K562 (cell line): ENCODE results near the gene ZNF775. TPM values are rescaled to one million over a fixed set of nuclear protein-coding genes. Genes with fewer than 3 reads are reported as not detected.

Source experiments
- EP300 ChIP-seq: IDR thresholded peaks from 2 replicates; pipeline ENCODE4 v1.6.1; 2012; ENCODE audit warnings: low read length, improper control_type of control experiment
- FOXA3 ChIP-seq, 2 experiments: fragments of 450-650 bp in 1 of 2; sonication (generic) in 1 of 2; formaldehyde crosslinking; IDR thresholded peaks in 1 of 2; conservative IDR thresholded peaks in 1 of 2; 2 replicates each; pipeline versions ENCODE4 v1.4.0 to v1.8.0; 2020 to 2022; ENCODE audit warnings: mild to moderate bottlenecking in 2 of 2, missing genetic modification reagents in 1 of 2
- HCFC1 ChIP-seq: IDR thresholded peaks from 2 replicates; pipeline ENCODE4 v1.6.1; 2012; ENCODE audit warnings: low read depth, low read length, improper control_type of control experiment
- MBD2 ChIP-seq: sonication (generic); IDR thresholded peaks from 2 replicates; pipeline ENCODE4 v1.6.1; 2016; ENCODE audit warnings: low read depth, borderline replicate concordance
- NR4A1 ChIP-seq, 2 experiments: fragments of 250-450 bp in 1 of 2; fragments of 450-650 bp in 1 of 2; sonication (Bioruptor Pico) in 1 of 2; IDR thresholded peaks; 2 replicates each; pipeline versions ENCODE4 v1.4.0 to v1.6.1; 2016 to 2020; ENCODE audit warnings: mild to moderate bottlenecking in 2 of 2, missing compliant biosample characterization in 1 of 2, missing genetic modification characterization in 1 of 2, moderate library complexity in 1 of 2
- POLR2A ChIP-seq: fragments of 450-650 bp; conservative IDR thresholded peaks from 2 replicates; pipeline ENCODE4 v1.6.1; 2016
- RFX7 ChIP-seq: fragments of 250-450 bp; sonication (Bioruptor Pico); IDR thresholded peaks from 2 replicates; pipeline ENCODE4 v1.5.1; 2021; ENCODE audit warnings: mild to moderate bottlenecking
- TCF7 ChIP-seq: sonication (generic); IDR thresholded peaks from 2 replicates; pipeline ENCODE4 v1.6.1; 2016; ENCODE audit warnings: antibody characterized with exemption, borderline replicate concordance
- ZFP30 ChIP-seq: fragments of 250-450 bp; sonication (Bioruptor Pico); IDR thresholded peaks from 2 replicates; pipeline ENCODE4 v1.8.0; 2022; ENCODE audit warnings: moderate library complexity, mild to moderate bottlenecking, inconsistent platforms, borderline replicate concordance
- ZNF239 ChIP-seq: fragments of 250-450 bp; sonication (Bioruptor Pico); IDR thresholded peaks from 2 replicates; pipeline ENCODE4 v1.4.0; 2020; ENCODE audit warnings: mild to moderate bottlenecking
- ZNF583 ChIP-seq: fragments of 250-450 bp; sonication (Bioruptor Pico); IDR thresholded peaks from 2 replicates; pipeline ENCODE4 v1.4.0; 2020
- polyA plus RNA-seq, 8 experiments: library from polyadenylated mRNA; depleted of rRNA in 4 of 8; stranded (reverse) in 5 of 8; unstranded in 3 of 8; fragments of >200 nt; fragmentation: Nextera tagmentation in 2 of 8; fragmentation: Illumina TruSeq in 1 of 8; extraction: Ambion mirVana in 2 of 8; extraction: Trizol in 1 of 8; gene quantifications; 2 replicates each; pipeline versions ENCODE4 v1.2.1 to v1.2.3, GENCODE V29; 2011 to 2014; ENCODE audit warnings: inconsistent platforms in 1 of 8, missing spikeins in 1 of 8
- total RNA-seq, 7 experiments: library from RNA; depleted of rRNA in 6 of 7; stranded (reverse); fragments of >200 nt in 6 of 7; fragmentation: Illumina TruSeq in 2 of 7; extraction: Trizol in 2 of 7; gene quantifications; 2 replicates each; pipeline versions ENCODE4 v1.2.1 to v1.2.3, GENCODE V29; 2011 to 2021; ENCODE audit warnings: low replicate concordance in 1 of 7
- TF ChIP-seq, protein P1 (sequence below): fragments of 250-450 bp; sonication (Bioruptor Pico); IDR thresholded peaks from 2 replicates; pipeline ENCODE4 v1.4.0; 2020
- TF ChIP-seq, protein P2 (sequence below): fragments of 450-650 bp; IDR thresholded peaks from 2 replicates; pipeline ENCODE4 v1.6.1; 2016; ENCODE audit warnings: missing biosample characterization, missing genetic modification characterization
- TF ChIP-seq, protein P3 (sequence below), 2 experiments: fragments of 450-650 bp in 1 of 2; sonication (generic) in 1 of 2; formaldehyde crosslinking in 1 of 2; IDR thresholded peaks in 1 of 2; conservative IDR thresholded peaks in 1 of 2; 2 replicates each; pipeline versions ENCODE4 v1.6.1 to v1.8.1; 2016 to 2023; ENCODE audit warnings: mild to moderate bottlenecking in 2 of 2, moderate library complexity in 2 of 2, inconsistent platforms in 1 of 2, missing genetic modification reagents in 1 of 2
- TF ChIP-seq, protein P4 (sequence below): sonication (generic); formaldehyde crosslinking; IDR thresholded peaks from 2 replicates; pipeline ENCODE4 v1.8.0; 2022; ENCODE audit warnings: mild to moderate bottlenecking, missing genetic modification reagents
- TF ChIP-seq, protein P5 (sequence below): sonication (generic); formaldehyde crosslinking; IDR thresholded peaks from 2 replicates; pipeline ENCODE4 v1.8.0; 2022; ENCODE audit warnings: mild to moderate bottlenecking, missing genetic modification reagents
- TF ChIP-seq, protein P6 (sequence below), 2 experiments: fragments of 450-650 bp; IDR thresholded peaks; 2 replicates each; pipeline ENCODE4 v1.6.1; 2016

ZNF775 gene
- total and polyA plus RNA-seq, 9 of the 15 experiments (the other 6 are each of a cell fraction or from before 2014, with no cell fraction given): 0.04 to 18.7 (median 4.9) TPM

DNA sequence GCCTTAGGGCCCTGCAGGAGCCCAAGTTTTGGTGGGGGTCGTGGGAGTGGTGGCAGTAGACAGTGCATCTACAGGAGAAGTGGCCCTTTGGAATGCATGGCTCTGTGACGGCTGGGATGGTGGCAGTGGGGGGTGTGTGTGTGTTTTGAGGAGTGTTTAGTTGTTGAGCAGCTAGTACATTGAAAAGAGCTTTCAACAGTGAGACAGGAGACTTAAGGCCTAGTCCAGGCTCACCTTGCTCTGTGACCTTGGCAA lies 27.1 kb downstream of the ZNF775 start (continued):
- TF ChIP-seq, protein P1, sequence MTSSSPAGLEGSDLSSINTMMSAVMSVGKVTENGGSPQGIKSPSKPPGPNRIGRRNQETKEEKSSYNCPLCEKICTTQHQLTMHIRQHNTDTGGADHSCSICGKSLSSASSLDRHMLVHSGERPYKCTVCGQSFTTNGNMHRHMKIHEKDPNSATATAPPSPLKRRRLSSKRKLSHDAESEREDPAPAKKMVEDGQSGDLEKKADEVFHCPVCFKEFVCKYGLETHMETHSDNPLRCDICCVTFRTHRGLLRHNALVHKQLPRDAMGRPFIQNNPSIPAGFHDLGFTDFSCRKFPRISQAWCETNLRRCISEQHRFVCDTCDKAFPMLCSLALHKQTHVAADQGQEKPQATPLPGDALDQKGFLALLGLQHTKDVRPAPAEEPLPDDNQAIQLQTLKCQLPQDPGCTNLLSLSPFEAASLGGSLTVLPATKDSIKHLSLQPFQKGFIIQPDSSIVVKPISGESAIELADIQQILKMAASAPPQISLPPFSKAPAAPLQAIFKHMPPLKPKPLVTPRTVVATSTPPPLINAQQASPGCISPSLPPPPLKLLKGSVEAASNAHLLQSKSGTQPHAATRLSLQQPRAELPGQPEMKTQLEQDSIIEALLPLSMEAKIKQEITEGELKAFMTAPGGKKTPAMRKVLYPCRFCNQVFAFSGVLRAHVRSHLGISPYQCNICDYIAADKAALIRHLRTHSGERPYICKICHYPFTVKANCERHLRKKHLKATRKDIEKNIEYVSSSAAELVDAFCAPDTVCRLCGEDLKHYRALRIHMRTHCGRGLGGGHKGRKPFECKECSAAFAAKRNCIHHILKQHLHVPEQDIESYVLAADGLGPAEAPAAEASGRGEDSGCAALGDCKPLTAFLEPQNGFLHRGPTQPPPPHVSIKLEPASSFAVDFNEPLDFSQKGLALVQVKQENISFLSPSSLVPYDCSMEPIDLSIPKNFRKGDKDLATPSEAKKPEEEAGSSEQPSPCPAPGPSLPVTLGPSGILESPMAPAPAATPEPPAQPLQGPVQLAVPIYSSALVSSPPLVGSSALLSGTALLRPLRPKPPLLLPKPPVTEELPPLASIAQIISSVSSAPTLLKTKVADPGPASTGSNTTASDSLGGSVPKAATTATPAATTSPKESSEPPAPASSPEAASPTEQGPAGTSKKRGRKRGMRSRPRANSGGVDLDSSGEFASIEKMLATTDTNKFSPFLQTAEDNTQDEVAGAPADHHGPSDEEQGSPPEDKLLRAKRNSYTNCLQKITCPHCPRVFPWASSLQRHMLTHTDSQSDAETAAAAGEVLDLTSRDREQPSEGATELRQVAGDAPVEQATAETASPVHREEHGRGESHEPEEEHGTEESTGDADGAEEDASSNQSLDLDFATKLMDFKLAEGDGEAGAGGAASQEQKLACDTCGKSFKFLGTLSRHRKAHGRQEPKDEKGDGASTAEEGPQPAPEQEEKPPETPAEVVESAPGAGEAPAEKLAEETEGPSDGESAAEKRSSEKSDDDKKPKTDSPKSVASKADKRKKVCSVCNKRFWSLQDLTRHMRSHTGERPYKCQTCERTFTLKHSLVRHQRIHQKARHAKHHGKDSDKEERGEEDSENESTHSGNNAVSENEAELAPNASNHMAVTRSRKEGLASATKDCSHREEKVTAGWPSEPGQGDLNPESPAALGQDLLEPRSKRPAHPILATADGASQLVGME (CRISPR knock-in tag): no peak
- TF ChIP-seq, protein P2, sequence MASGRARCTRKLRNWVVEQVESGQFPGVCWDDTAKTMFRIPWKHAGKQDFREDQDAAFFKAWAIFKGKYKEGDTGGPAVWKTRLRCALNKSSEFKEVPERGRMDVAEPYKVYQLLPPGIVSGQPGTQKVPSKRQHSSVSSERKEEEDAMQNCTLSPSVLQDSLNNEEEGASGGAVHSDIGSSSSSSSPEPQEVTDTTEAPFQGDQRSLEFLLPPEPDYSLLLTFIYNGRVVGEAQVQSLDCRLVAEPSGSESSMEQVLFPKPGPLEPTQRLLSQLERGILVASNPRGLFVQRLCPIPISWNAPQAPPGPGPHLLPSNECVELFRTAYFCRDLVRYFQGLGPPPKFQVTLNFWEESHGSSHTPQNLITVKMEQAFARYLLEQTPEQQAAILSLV (tag): no peak
- TF ChIP-seq HCFC1: no peak
- TF ChIP-seq ZNF239 (CRISPR knock-in tag): no peak
- no peak for TF ChIP-seq ZNF583 (CRISPR knock-in tag)
- TF ChIP-seq, protein P3, sequence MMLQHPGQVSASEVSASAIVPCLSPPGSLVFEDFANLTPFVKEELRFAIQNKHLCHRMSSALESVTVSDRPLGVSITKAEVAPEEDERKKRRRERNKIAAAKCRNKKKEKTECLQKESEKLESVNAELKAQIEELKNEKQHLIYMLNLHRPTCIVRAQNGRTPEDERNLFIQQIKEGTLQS (IDR thresholded peaks at IDR 0.05): no peak
- TF ChIP-seq, protein P3 (CRISPR knock-in tag; conservative IDR thresholded peaks at IDR 0.05): no peak
- TF ChIP-seq POLR2A: no peak
- no peak for TF ChIP-seq MBD2
- no peak for TF ChIP-seq FOXA3 (CRISPR knock-in tag; conservative IDR thresholded peaks at IDR 0.05 in 1 of 2, IDR thresholded peaks at IDR 0.05 in 1 of 2)
- no peak for TF ChIP-seq EP300
- no peak for TF ChIP-seq ZFP30 (CRISPR knock-in tag)
- TF ChIP-seq RFX7 (CRISPR knock-in tag): no peak
- TF ChIP-seq, protein P4, sequence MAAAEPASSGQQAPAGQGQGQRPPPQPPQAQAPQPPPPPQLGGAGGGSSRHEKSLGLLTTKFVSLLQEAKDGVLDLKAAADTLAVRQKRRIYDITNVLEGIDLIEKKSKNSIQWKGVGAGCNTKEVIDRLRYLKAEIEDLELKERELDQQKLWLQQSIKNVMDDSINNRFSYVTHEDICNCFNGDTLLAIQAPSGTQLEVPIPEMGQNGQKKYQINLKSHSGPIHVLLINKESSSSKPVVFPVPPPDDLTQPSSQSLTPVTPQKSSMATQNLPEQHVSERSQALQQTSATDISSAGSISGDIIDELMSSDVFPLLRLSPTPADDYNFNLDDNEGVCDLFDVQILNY (CRISPR knock-in tag): no peak
- TF ChIP-seq TCF7: no peak
- TF ChIP-seq, protein P5, sequence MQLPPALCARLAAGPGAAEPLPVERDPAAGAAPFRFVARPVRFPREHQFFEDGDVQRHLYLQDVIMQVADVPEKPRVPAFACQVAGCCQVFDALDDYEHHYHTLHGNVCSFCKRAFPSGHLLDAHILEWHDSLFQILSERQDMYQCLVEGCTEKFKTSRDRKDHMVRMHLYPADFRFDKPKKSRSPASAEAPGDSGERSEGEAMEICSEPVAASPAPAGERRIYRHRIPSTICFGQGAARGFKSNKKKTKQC (CRISPR knock-in tag): no peak
- no peak for TF ChIP-seq NR4A1 (CRISPR knock-in tag; IDR thresholded peaks at IDR 0.05)
- 0 out of 2 replicates have a peak, but pooled peaks have one; percentile 10 for TF ChIP-seq NR4A1 (tag; IDR thresholded peaks at IDR 0.05)
- TF ChIP-seq, protein P6, sequence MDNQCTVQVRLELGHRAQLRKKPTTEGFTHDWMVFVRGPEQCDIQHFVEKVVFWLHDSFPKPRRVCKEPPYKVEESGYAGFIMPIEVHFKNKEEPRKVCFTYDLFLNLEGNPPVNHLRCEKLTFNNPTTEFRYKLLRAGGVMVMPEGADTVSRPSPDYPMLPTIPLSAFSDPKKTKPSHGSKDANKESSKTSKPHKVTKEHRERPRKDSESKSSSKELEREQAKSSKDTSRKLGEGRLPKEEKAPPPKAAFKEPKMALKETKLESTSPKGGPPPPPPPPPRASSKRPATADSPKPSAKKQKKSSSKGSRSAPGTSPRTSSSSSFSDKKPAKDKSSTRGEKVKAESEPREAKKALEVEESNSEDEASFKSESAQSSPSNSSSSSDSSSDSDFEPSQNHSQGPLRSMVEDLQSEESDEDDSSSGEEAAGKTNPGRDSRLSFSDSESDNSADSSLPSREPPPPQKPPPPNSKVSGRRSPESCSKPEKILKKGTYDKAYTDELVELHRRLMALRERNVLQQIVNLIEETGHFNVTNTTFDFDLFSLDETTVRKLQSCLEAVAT (IDR thresholded peaks at IDR 0.05): peak in 1 of 2 experiments; percentile 30; a peak in 1 of 4 replicates
